Kidney (tissue), 14 donors: Measurements from ENCODE around the gene DNTT. TPM values are rescaled to one million over a fixed set of nuclear protein-coding genes. Genes with fewer than 3 reads are reported as not detected.

Experiments
- DNase-seq, 5 donors: peaks; one replicate each; pipeline ENCODE4 v3.0.0-alpha.2; 2013 to 2020
- FAIRE-seq: peaks from 2 replicates; lab custom pipeline; 2012; peaks lifted over from hg19 to GRCh38; lab: Jason Lieb, UNC
- H3K27ac ChIP-seq, 2 donors: one replicate each; pipeline ENCODE4 v1.7.0; 2013; ENCODE audit warnings: low read depth in 2 of 2, low read length in 2 of 2, inconsistent platforms in 1 of 2
- H3K27me3 ChIP-seq: one replicate; pipeline ENCODE4 v1.7.1; 2013; ENCODE audit warnings: low read length, inconsistent platforms; ENCODE audit not compliant: control insufficient read depth, insufficient read depth
- H3K36me3 ChIP-seq, 3 donors: one replicate each; pipeline versions ENCODE4 v1.7.0 to v1.7.1; 2013; ENCODE audit warnings: low read length in 3 of 3, control low read depth in 1 of 3, inconsistent platforms in 1 of 3; ENCODE audit not compliant: insufficient read depth in 3 of 3, control insufficient read depth in 2 of 3
- H3K4me1 ChIP-seq, 3 donors: one replicate each; pipeline versions ENCODE4 v1.7.0 to v1.7.1; 2013; ENCODE audit warnings: low read length in 3 of 3, inconsistent platforms in 1 of 3, low read depth in 1 of 3; ENCODE audit not compliant: control insufficient read depth in 2 of 3, insufficient read depth in 2 of 3
- H3K4me3 ChIP-seq, 3 donors: one replicate each; pipeline versions ENCODE4 v1.7.0 to v1.8.1; 2013; ENCODE audit warnings: low read length in 3 of 3, control low read depth in 1 of 3, inconsistent platforms in 1 of 3
- H3K9ac ChIP-seq, 3 donors: one replicate each; pipeline versions ENCODE4 v1.7.0 to v1.7.1; 2013; ENCODE audit warnings: low read length in 3 of 3, control low read depth in 1 of 3, inconsistent platforms in 1 of 3
- H3K9me3 ChIP-seq, 3 donors: one replicate each; pipeline versions ENCODE4 v1.7.0 to v1.7.1; 2013; ENCODE audit warnings: low read length in 3 of 3, control low read depth in 1 of 3, inconsistent platforms in 1 of 3; ENCODE audit not compliant: control insufficient read depth in 2 of 3, insufficient read depth in 1 of 3
- intact Hi-C: fragments of 100-400 bp; cut with DNase I; formaldehyde crosslinking; loops from one replicate; pipeline ENCODE4 v1.11.1; 2022
- polyA plus RNA-seq: library from polyadenylated mRNA; stranded (reverse); fragments of 350-450 nt; fragmentation: Illumina TruSeq; extraction: RNeasy Lipid Tissue Mini Kit (QIAGEN cat#74804); gene quantifications from one replicate; pipeline ENCODE4 v1.2.3, GENCODE V29; 2014; ENCODE audit warnings: low read depth, low replicate concordance; ENCODE audit not compliant: insufficient read depth
- total RNA-seq: library from RNA; stranded (reverse); fragmentation: NEBNext Ultra II Directional; extraction: Animal tissue kit (Norgen Biotek cat#: 25700); gene quantifications from one replicate; pipeline ENCODE4 v1.2.1, GENCODE V29; 2021
- TF ChIP-seq, protein P1 (sequence below): IDR thresholded peaks from 3 replicates; pipeline ENCODE4 v1.5.1; 2012; ENCODE audit warnings: mild to moderate bottlenecking, moderate library complexity, borderline replicate concordance; ENCODE audit not compliant: insufficient read depth; ENCODE audit errors: extremely low read depth
- donor health status: control.
- donor health status: control.
- donor health status: control.
- donor health status: control.
- donor health status: control.
- donor health status: DM: yes; HTN: yes; CAD: no.
- donor health status: Normal renal cell carcinoma (clear cell type).

Gene DNTT
- total and polyA plus RNA-seq, 2 donors from 2014 or later: not detected

DNA sequence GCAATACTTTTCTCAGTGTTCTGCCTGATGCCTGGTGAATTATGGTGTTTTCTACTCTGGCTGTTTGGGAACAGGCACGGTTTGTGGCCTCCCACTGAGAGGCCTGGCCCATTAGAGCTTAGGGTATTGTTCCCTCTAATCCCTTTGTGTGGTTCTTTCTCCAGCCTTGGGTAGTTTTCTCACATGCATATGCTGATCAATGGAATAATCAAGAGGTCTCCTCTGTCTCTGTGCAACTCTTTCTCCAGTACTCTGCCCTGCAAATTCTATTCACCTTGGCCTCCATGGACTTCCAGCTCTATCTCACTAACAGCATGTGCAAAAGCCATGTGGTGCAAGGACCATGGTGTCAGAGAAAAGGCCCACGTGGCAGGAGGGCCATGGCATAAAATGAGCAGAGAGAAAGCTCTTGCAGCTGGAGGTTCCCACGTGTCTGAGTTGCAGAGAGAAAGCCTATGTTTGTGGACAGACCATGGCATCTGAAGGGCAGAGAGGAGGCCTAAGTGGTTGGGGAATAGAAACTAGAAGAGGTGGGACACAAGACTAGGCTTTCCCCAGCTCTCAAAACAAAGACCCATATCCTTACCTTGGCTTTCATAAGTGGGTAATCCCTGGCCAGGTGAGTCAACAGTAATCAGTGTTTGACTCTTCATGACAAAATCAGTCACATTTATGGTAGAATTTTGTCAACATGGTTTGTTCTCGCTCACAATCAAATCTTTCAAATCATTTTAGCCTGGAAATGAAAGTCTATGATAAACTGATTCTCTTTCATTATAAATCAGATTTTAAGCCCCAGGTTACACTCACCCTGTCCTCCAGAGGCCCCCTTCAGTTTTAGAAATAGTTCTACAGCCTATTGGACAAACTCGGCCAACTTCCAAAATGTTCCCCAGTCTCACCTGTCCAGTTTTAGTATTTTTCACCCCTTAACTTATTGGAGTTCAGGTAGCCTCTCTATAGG is 37.3 kb downstream of the DNTT start:
- Histone ChIP-seq H3K9me3 (peaks cover 0 to 12% (median 0%) of the 10 kb centered on the region in 3 donors), H3K27me3 (no peaks in the 10 kb centered on the region), H3K9ac (no peak overlapping the region), H3K4me1 (no peaks in the 10 kb centered on the region), H3K36me3 (no peaks in the 10 kb centered on the region), H3K27ac (no peak overlapping the region), H3K4me3 (no peak overlapping the region)
- no peak for FAIRE-seq
- intact Hi-C loops: no loop called here
- no peak for DNase-seq
- TF ChIP-seq, protein P1, sequence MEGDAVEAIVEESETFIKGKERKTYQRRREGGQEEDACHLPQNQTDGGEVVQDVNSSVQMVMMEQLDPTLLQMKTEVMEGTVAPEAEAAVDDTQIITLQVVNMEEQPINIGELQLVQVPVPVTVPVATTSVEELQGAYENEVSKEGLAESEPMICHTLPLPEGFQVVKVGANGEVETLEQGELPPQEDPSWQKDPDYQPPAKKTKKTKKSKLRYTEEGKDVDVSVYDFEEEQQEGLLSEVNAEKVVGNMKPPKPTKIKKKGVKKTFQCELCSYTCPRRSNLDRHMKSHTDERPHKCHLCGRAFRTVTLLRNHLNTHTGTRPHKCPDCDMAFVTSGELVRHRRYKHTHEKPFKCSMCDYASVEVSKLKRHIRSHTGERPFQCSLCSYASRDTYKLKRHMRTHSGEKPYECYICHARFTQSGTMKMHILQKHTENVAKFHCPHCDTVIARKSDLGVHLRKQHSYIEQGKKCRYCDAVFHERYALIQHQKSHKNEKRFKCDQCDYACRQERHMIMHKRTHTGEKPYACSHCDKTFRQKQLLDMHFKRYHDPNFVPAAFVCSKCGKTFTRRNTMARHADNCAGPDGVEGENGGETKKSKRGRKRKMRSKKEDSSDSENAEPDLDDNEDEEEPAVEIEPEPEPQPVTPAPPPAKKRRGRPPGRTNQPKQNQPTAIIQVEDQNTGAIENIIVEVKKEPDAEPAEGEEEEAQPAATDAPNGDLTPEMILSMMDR: no peak

DNA sequence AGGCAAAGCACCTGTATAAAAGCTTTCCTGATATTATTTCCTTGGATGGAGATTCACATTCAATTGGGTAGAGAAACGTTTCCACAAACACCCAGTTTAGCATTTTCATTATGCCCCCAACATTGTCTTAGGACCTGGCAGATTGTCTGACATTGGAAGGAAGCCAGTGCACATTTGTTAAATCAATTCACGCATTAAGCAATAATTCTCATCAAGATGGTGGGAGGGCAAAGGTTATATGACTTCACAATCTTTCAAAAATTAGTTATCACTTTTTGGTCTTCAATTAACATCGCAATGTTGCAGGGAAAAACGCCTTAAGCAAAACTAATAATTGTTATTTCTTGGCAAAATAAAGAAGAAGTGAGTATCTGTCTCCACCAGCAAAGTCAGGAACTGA is 38.2 kb downstream of the DNTT start:
- DNase-seq (no peak), FAIRE-seq (no peak)
- Histone ChIP-seq H3K27ac (no peak overlapping the region), H3K27me3 (no peaks in the 10 kb centered on the region), H3K4me3 (no peak overlapping the region), H3K36me3 (no peaks in the 10 kb centered on the region), H3K4me1 (no peaks in the 10 kb centered on the region), H3K9ac (no peak overlapping the region), H3K9me3 (peaks cover 0 to 12% (median 0%) of the 10 kb centered on the region in 3 donors)
- intact Hi-C loops: no loop called here
- TF ChIP-seq, protein P1: no peak

DNA sequence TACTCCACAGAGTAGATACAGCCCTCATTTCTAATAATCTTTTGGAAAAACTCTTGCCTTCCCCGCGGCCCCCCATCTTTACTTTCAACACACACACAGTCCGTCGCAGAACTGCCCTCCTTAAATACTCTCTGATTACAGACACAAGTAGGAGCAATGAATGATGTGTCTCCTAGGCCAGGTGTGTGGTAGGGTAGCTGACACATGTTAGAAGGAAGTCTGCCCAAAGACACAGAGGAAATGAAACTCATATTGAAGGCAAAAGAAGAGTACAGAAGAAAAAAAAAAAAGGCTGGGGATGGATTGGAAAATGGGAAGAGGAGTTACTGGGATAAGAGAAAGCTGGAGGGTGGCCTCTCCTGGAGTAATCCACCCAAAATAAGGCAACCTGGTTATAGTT is 39.9 kb downstream of the DNTT start:
- Histone ChIP-seq H3K9ac (no peak overlapping the region), H3K4me1 (no peaks in the 10 kb centered on the region), H3K27me3 (no peaks in the 10 kb centered on the region), H3K36me3 (no peaks in the 10 kb centered on the region), H3K27ac (no peak overlapping the region), H3K4me3 (no peak overlapping the region), H3K9me3 (peaks cover 0 to 12% (median 0%) of the 10 kb centered on the region in 3 donors)
- no peak for FAIRE-seq
- DNase-seq: no peak
- TF ChIP-seq, protein P1: no peak
- intact Hi-C loops: no loop called here
